Esophagus muscularis mucosa (tissue), 3 donors: ENCODE data around the gene PLBD2.

Experiments used
- POLR2A ChIP-seq: fragments of 450-650 bp; IDR thresholded peaks from one replicate; pipeline ENCODE4 v1.6.1; 2017; ENCODE audit warnings: antibody characterized with exemption, moderate library complexity, mild to moderate bottlenecking, low read depth
- TF ChIP-seq, protein P1 (sequence below), 3 experiments: fragments of 200-600 bp in 2 of 3; fragments of 450-650 bp in 1 of 3; sonication (generic) in 2 of 3; IDR thresholded peaks; one replicate each; pipeline ENCODE4 v1.5.1; 2017 to 2019; ENCODE audit warnings: antibody characterized with exemption in 3 of 3, mild to moderate bottlenecking in 2 of 3, moderate library complexity in 1 of 3

DNA sequence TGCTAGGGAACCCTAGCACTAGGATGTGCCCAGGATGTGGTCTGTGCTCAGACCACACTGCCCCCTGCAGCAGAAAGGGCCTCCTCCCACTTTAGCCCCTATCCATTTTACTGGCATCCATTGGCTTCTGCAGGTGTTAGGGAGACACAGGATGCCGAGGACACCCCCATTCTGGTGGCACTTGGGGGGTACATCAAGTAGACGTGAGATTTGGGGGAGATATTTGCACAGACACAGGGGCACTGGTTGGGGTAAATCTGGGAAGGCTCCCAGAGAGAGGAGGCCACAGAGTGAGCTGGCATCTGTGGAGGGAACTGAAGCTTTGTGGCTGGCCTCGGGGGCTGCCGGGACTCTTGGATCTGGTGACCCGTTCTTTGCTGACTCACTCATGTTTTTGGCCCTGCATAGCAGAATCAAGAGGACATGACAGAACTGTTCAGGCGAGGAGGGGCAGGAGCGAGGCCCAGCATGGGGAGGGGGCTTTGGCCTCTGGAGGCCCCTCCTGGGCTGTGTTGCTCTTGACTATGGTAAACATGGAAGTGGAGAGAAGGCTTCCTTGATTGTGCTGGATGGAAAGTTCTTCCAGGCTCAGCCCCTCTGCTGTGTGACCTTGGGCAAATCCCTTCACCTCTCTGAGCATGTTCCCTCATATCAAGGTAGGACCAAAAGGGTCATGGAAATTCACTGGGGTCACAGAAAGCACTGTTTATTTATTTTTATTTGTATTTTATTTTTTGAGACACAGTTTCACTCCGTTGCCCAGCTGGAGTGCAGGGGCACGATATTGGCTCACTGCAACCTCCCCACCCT, 1.8 kb downstream of the PLBD2 start:
- TF ChIP-seq, protein P1, sequence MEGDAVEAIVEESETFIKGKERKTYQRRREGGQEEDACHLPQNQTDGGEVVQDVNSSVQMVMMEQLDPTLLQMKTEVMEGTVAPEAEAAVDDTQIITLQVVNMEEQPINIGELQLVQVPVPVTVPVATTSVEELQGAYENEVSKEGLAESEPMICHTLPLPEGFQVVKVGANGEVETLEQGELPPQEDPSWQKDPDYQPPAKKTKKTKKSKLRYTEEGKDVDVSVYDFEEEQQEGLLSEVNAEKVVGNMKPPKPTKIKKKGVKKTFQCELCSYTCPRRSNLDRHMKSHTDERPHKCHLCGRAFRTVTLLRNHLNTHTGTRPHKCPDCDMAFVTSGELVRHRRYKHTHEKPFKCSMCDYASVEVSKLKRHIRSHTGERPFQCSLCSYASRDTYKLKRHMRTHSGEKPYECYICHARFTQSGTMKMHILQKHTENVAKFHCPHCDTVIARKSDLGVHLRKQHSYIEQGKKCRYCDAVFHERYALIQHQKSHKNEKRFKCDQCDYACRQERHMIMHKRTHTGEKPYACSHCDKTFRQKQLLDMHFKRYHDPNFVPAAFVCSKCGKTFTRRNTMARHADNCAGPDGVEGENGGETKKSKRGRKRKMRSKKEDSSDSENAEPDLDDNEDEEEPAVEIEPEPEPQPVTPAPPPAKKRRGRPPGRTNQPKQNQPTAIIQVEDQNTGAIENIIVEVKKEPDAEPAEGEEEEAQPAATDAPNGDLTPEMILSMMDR (IDR thresholded peaks at IDR 0.05), result no peak
- TF ChIP-seq POLR2A, result no peak
